ENCODE data around the gene TAF1B.
"Not testable (repeated sequence)": the region's sequence is repeated elsewhere in the genome, so short reads cannot be mapped to it uniquely, and the experiment has no call there.

TAF1B gene

GRCh38 chr2:9885036-9885684, 41.9 kb downstream of the TAF1B start:
- no peak for DNase-seq (ENCODE audit: low read depth)

GRCh38 chr2:9887513-9887912, 44.2 kb downstream of the TAF1B start:
- no peak for DNase-seq (ENCODE audit: low read depth)

DNA sequence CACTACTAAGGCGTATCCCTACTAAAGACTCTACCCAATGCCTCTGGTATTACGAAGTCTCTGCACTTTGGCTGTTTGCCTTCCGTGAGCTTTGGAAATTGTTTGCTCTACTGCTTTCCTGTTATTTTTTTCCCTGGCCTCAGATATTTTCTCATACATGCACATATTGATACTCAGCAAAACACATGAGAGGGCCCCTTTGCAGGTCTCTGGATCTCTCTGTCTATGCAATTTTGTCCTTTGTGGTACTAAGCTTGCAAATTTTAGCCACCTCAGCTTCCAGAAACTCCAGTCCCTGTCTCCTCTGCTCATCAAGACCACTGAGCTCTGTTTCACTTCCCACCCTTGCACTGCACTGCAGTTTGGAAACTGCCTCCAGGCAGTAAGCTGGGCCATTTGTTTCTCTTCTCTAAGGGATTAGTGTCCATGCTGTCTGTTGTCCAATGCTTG, 46.6 kb downstream of the TAF1B start:
- DNase-seq (ENCODE audit: low read depth): no peak

- DNase-seq (ENCODE audit: low read depth): no peak
Measured at GRCh38 chr2:9892236-9892635, 49.0 kb downstream of the TAF1B start.

GRCh38 chr2:9895669-9896590, 52.7 kb downstream of the TAF1B start:
- DNase-seq (ENCODE audit: low read depth): no peak

DNA sequence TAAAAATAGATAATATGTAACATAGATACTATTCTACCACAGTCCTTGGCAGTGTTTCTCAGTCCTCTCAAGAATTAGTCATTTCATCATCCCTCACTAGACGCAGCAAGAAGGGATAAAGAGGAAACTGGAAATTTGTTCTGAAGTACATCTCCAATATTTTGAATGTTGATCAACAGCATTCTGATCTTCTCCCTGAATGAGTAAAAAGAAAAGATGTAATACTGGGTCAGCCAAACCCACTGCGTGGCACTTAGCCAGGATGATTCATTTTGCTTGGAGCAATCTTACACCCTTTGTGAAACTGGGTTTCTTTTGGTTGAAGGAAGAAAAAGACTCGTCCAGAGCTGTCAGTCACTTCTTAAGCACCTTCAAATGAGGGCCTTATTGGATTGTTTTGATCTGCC, 54.1 kb downstream of the TAF1B start:
- peak; percentile 67 for DNase-seq (ENCODE audit: low read depth)

- DNase-seq (ENCODE audit: low read depth): no peak
Measured at GRCh38 chr2:9897846-9898245, 54.6 kb downstream of the TAF1B start.

- DNase-seq (ENCODE audit: low read depth): no peak
Measured at GRCh38 chr2:9905413-9905812, 62.1 kb downstream of the TAF1B start.

DNA sequence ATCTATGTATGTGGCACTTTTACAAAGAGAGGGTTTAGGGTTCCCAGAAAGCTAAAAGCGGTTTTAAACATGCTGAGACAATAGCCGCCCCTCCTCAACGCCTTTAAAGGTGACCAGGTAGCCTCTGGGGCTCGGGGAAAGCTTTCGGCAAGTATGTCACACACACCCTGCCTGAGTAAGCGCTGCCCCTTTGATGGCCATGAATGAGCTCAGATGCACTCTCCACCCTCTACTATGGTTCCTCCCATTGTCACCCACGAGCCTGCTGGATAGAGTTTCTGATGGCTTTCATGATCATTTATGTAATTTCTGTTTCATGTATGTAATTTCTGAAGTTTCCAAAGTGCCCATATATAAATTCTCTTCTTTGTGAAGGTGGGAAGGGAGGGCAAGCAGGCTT, 64.1 kb downstream of the TAF1B start:
- no peak for DNase-seq (ENCODE audit: low read depth)

DNA sequence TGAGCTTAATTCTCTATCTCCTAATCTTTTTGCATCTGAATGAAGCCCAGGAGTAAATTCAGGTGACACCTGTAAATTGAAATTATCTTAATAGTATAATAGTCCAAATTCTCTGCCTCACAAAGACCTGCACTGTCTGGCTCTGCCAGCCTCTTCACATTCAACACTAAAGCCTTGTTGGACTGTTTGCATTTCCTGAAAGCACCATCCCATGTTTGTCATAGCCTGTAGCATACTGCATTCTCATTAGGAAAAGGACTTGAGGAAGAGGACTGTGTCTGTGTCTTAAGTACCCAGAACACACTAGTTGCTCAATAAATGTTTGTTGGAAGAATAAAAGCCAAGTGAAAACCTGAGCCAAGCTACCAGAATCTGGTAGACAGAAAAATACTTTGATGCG, 65.4 kb downstream of the TAF1B start:
- DNase-seq (ENCODE audit: low read depth): no peak

- DNase-seq (ENCODE audit: low read depth): no peak
Measured at GRCh38 chr2:9909106-9909505, 65.8 kb downstream of the TAF1B start.

GRCh38 chr2:9910699-9911098, 67.4 kb downstream of the TAF1B start:
- no peak for DNase-seq (ENCODE audit: low read depth)

GRCh38 chr2:9912468-9912867, 69.2 kb downstream of the TAF1B start:
- DNase-seq (ENCODE audit: low read depth): no peak

DNA sequence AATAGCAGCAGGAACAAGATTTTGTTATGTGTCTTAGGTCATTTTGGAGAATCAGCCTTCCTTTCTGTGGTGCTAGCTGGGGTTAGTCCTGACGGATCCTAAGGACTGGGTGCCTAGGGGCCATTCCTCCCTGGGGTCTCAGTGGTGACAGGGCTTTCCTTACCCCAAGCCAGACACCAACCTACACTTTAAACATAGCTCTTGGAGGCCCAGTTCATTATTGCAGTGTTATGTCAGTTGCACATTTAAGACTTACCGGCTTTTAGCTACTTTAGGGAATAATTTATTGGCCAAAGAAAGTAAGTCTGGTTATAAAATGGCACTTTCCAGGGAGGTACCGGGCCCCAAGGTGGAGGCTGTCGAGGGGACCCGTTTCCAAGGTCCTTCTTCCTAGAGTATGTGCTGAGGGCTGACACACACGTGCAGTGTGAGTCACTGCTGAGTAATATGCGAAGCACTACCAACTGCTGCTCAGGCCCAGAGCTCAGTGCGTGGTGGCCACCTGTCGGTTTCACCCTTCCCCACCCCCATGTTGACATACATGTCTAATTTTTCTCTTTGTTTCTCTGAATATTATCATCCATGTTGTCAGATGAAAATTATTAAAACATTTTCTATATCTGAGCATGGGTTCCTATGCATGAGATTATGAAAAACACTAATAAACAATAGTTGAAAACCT, 71.3 kb downstream of the TAF1B start:
- DNase-seq (ENCODE audit: low read depth): peak; percentile 51

DNA sequence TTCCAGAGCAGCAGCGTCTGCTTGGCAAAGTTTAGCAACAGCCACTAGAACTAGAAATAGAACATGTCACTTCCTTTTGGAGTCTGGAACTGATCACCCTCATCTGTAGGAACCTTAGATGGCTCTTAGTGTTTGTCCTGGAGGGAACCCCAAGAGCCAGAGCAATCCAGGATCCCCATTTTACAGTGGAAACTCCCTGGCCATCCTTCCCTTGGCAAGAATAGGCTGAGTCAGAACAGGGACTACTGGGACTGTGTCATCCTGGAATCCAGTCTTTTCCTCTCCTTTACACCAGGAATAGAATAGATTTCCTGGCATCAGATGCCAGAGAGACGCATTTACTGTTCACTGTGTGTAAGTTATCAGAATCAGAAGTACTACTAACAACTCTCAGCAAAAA, 75.0 kb downstream of the TAF1B start:
- DNase-seq (ENCODE audit: low read depth): no peak

GRCh38 chr2:9919512-9919911, 76.2 kb downstream of the TAF1B start:
- no peak for DNase-seq (ENCODE audit: low read depth)

DNA sequence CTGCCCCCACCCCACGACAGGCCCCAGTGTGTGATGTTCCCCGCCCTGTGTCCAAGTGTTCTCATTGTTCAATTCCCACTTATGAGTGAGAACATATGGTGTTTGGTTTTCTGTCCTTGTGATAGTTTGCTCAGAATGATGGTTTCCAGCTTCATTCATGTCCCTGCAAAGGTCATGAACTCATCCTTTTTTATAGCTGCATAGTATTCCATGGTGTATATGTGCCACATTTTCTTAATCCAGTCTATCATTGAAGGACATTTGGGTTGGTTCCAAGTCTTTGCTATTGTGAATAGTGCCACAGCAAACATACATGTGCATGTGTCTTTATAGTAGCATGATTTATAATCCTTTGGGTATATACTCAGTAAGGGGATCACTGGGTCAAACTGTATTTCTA, 83.7 kb downstream of the TAF1B start:
- DNase-seq (ENCODE audit: low read depth): not testable (repeated sequence)

DNA sequence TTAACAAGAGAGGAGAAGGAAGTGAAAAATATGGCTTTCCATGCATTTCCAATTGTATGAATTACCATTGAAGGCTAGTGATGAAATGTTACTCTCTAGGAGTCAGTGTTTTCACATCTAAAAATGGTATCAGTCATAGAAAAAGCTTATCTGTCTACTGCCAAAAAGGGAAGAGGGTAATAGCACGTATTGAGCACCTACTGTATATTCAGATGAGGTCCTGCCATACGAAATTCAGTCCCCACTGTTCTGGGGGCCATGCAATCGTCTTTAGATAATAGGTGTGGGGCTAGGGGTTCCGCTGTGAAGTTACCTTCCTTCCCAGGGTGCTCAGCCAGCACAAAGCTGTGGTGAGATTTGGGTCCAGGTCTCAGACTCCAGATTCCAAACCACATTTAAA, 94.0 kb downstream of the TAF1B start:
- no peak for DNase-seq (ENCODE audit: low read depth)

DNA sequence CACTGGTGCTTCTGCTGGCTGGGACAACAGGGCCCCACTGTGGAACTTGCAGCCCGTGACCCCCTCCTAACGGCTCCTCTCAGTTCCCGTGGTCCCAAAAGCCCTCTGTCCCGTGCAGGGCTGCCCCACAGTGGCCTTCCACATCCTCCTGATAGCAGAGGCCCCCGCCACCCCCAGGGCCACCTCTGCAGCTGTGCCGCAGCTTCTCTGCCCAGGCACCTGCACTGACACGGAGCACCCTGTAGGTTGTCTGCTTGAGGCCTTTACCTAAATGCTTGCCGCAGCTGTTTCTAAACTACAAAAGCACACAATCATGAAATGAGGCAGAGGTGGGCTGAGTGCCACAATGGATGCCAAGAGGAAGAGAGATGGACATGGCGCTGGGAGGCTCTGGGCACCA, 94.7 kb downstream of the TAF1B start:
- DNase-seq (ENCODE audit: low read depth): no peak

- no peak for DNase-seq (ENCODE audit: low read depth)
Measured at GRCh38 chr2:9939587-9940485, 96.6 kb downstream of the TAF1B start.

GRCh38 chr2:9941196-9941995, 98.1 kb downstream of the TAF1B start:
- no peak for DNase-seq (ENCODE audit: low read depth)
